ENCODE results near the gene ING5. TPM values are rescaled to one million over a fixed set of nuclear protein-coding genes. Genes with fewer than 3 reads are reported as not detected.

The ING5 gene
- total RNA-seq, 1 donor from 2014 or later, result 56.9 TPM

GRCh38 chr2:241763551-241764274 lies 61.9 kb downstream of the ING5 start:
- Mint-ChIP-seq H3K36me3 (peaks cover 21% of the 10 kb centered on the region), H3K4me3 (no peak overlapping the region), H3K27me3 (ENCODE audit: low read depth) (no peaks in the 10 kb centered on the region), H3K9me3 (peaks cover 4% of the 10 kb centered on the region), H3K27ac (peak overlapping the region; percentile 90), H3K4me1 (peaks cover 32% of the 10 kb centered on the region)
- DNase-seq (ENCODE audit: low spot score in 2 of 2, unreplicated experiment in 2 of 2), result no peak
- TF ChIP-seq CTCF (IDR thresholded peaks at IDR 0.05; ENCODE audit: unreplicated experiment), result no peak

- peak overlapping the region; percentile 90 for H3K27ac Mint-ChIP-seq
- H3K4me3 Mint-ChIP-seq, result no peak overlapping the region
- H3K36me3 Mint-ChIP-seq, result peaks cover 14% of the 10 kb centered on the region
- H3K9me3 Mint-ChIP-seq, result peaks cover 4% of the 10 kb centered on the region
- peaks cover 24% of the 10 kb centered on the region for H3K4me1 Mint-ChIP-seq
- DNase-seq (ENCODE audit: low spot score in 2 of 2, unreplicated experiment in 2 of 2), result no peak
- no peaks in the 10 kb centered on the region for H3K27me3 Mint-ChIP-seq (ENCODE audit: low read depth)
- no peak for TF ChIP-seq CTCF (IDR thresholded peaks at IDR 0.05; ENCODE audit: unreplicated experiment)
These were observed 62.7 kb downstream of the ING5 start for GRCh38 chr2:241764275-241765241.

GRCh38 chr2:241767464-241768250 lies 65.8 kb downstream of the ING5 start:
- Mint-ChIP-seq H3K27ac (no peak overlapping the region), H3K9me3 (no peaks in the 10 kb centered on the region), H3K4me1 (peaks cover 34% of the 10 kb centered on the region), H3K4me3 (no peak overlapping the region), H3K36me3 (peaks cover 2% of the 10 kb centered on the region), H3K27me3 (ENCODE audit: low read depth) (no peaks in the 10 kb centered on the region)
- DNase-seq (ENCODE audit: low spot score in 2 of 2, unreplicated experiment in 2 of 2), result peak in 1 of 2 experiments; percentile 36
- no peak for TF ChIP-seq CTCF (IDR thresholded peaks at IDR 0.05; ENCODE audit: unreplicated experiment)

GRCh38 chr2:241768251-241768711 lies 66.4 kb downstream of the ING5 start:
- H3K9me3 Mint-ChIP-seq, result no peaks in the 10 kb centered on the region
- no peak overlapping the region for H3K27ac Mint-ChIP-seq
- peaks cover 32% of the 10 kb centered on the region for H3K4me1 Mint-ChIP-seq
- no peaks in the 10 kb centered on the region for H3K36me3 Mint-ChIP-seq
- H3K4me3 Mint-ChIP-seq, result no peak overlapping the region
- H3K27me3 Mint-ChIP-seq (ENCODE audit: low read depth), result no peaks in the 10 kb centered on the region
- TF ChIP-seq CTCF (IDR thresholded peaks at IDR 0.05; ENCODE audit: unreplicated experiment), result no peak
- no peak for DNase-seq (ENCODE audit: low spot score in 2 of 2, unreplicated experiment in 2 of 2)

- H3K9me3 Mint-ChIP-seq, result no peaks in the 10 kb centered on the region
- no peaks in the 10 kb centered on the region for H3K36me3 Mint-ChIP-seq
- peaks cover 26% of the 10 kb centered on the region for H3K4me1 Mint-ChIP-seq
- H3K27ac Mint-ChIP-seq, result no peak overlapping the region
- TF ChIP-seq CTCF (IDR thresholded peaks at IDR 0.05; ENCODE audit: unreplicated experiment), result no peak
- no peak overlapping the region for H3K4me3 Mint-ChIP-seq
- no peaks in the 10 kb centered on the region for H3K27me3 Mint-ChIP-seq (ENCODE audit: low read depth)
- DNase-seq (ENCODE audit: low spot score in 2 of 2, unreplicated experiment in 2 of 2), result no peak
These were observed 67.0 kb downstream of the ING5 start for GRCh38 chr2:241768850-241769249.
